Stimulated activated CD4-positive, alpha-beta T cell treated with anti-CD3 and anti-CD28 coated beads, Interleukin-4, amount 100 ng/mL, for 24 hours (primary cell): ENCODE data around the gene RHOJ.
"Not testable (repeated sequence)": the region's sequence is repeated elsewhere in the genome, so short reads cannot be mapped to it uniquely, and the experiment has no call there.

Experiments
- DNase-seq: peaks from one replicate; pipeline ENCODE4 v3.0.0-alpha.2; 2020

The RHOJ gene

GRCh38 chr14:63204407-63205043 lies at the start of gene RHOJ:
TSS of gene RHOJ (plus strand) at chr14:63204443. CDS start at chr14:63204870, 427 bp downstream.
- no peak for DNase-seq

GRCh38 chr14:63155511-63156185 lies 48.6 kb upstream of the RHOJ start:
- DNase-seq: no peak

GRCh38 chr14:63157195-63157594 lies 47.0 kb upstream of the RHOJ start:
- no peak for DNase-seq

DNA sequence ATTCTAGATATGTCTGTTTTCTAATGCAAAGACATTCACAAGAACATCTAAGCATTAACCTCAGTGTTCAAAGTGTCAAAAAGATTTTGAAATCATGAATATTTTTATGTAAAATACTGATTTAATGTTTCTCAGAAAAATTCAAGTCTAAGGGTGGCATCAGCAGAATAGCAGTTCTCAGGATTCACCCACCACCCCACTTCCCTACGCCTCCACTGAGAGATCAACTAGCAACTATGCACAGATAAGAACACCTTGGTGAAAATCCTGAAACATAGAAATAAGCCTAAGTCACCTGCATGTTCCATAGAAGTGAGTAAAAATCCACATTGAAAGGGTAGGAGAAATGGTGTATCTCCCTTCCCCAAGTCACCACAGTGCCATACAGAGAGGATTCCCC lies 40.9 kb upstream of the RHOJ start:
- no peak for DNase-seq

DNA sequence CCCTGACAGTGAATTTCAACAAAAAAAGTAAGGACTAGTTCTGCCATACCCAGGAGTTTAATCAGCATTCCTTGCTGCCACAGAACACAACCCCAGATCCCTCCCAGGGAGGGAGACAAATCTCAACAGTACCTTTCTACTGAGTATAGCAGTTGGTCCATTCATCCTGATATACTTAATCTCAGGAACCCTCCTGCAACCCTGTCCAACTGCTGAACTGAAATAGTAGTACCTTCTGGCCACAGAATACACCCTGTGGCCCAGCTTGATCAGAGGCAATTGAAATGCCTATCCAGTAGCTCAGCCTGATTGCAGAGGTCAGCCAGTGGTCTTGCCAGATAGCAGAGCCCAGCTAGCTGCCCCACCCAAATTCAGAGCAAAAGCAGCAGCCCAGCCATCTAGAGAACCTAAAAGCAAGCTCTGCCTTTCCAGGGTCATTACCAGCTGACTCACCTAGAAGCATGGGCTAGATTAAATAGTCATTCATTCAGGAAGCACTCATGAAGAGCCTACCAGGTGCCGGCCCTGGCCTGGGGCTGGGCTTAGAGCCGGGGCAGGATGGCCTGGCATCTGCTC lies 40.0 kb upstream of the RHOJ start:
- no peak for DNase-seq

DNA sequence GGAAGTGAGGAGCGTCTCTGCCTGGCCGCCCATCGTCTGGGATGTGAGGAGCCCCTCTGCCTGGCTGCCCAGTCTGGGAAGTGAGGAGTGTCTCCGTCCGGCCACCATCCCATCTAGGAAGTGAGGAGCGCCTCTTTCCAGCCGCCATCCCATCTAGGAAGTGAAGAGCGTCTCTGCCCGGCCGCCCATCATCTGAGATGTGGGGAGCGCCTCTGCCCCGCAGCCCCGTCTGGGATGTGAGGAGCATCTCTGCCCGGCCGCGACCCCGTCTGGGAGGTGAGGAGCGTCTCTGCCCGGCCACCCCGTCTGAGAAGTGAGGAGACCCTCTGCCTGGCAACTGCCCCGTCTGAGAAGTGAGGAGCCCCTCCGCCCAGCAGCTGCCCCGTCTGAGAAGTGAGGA lies 39.0 kb upstream of the RHOJ start:
- DNase-seq: not testable (repeated sequence)

DNA sequence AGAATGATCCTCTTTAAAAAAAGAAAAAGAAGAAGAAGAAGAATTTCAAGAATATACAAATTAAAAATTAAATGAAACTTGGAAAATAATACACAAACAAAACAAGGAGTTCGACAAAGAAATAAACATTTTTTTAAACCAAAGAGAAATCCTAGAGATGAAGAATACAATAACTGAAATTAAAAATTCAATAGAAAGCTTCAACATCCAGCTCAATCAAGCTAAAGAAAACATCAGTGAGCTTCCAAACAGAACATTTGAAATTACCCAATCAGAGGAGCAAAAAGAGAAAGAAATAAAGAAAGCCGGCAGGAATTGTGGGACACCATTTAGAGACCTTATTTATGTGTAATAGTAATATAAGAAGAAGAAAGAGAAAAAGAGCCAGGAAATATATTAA lies 37.2 kb upstream of the RHOJ start:
- no peak for DNase-seq

DNA sequence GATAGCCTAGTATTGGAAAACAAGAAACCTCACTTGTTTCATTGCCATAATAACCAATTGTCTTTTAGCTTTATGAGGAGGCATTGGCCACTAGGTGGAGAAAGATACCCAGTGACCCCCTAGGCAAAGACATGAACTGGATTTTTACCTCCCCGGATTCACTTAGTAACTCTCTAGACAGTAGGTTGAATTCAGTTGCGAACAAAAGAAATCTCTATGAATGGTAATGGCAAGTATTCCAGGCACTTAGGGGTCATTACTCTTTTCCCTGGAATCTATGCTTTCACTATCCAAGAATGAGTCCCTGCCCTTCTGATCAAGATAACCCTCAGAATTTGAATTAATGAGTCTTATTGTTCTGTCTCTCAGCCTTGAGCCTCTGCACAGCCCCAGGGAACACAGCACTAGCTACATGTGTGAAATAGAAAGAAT lies 29.5 kb upstream of the RHOJ start:
- DNase-seq: no peak

- DNase-seq: no peak
Observed at GRCh38 chr14:63175531-63175930, 28.7 kb upstream of the RHOJ start.

DNA sequence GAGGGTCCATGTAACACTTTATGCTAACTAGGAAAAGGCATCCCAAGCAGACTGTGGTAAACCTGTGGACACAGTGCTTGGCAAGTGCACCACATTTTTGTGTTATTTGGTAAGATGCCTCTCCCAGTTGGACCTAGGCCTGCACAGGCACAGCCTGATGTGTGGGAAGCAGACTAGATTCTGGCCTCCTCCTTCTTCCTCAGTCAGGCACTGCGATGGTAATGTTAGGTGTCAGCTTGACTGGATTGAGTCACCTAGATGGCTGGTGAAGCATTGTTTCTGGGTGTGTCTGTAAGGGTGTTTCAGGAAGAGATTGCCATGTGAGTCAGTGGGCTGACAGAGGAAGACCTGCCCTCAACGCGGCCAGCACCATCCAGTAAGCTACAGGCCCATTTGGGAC lies 25.3 kb upstream of the RHOJ start:
- no peak for DNase-seq

DNA sequence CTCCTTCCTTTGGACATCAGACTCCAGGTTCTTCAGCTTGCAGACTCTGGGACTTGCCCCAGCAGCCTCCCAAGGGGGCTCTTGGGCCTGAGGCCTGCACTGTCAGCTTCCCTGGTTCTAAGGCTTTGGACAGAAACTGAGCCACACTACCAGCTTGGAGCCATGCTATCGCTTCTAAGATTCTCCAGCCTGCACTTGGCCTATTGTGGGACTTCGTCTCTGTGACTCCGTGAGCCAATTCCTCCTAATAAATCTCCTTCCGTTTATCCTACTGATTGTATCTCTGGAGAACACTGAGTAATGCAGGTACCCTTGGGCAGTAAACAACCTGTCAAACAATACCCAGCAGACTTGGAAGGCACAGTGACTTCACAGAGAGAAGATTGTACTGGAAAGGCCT lies 24.9 kb upstream of the RHOJ start:
- DNase-seq: no peak

DNA sequence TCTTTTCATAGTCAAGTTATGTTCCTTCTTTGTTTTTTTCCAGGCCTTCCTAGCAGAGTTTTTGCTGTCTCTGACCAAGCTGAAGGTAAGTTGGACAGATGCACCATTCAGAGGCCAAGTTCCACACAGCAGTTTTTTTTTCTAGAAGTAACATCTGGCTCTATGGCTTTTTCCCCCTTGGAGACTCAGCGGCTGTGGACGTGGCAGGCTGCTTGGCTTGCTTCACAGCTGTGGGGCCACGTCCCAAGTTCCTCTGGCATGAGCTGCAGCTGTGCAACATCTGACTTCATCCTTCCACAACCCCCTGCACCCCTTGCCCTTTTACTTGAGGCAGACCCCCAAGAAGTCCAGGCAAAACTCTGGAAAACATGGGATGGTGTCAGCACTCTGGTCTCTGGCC lies 24.2 kb upstream of the RHOJ start:
- no peak for DNase-seq

DNA sequence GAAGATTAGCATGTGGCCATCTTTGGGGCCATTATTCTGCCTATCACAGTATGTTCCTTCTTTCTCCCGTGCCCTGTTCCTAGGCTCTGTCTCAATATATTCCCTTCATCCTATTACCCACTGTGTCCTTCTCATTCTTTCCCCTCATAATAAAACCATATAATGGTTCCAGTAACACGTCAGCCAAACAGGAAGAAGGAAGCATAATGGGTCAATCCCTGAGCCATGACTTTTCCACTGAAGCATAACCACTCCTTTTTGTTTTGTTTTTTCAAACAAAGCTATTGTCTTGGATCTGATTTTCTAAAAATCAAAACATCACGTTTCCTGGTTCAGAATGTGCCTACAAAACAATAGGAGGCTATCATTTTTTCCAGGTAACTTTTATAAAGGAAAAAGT lies 21.3 kb upstream of the RHOJ start:
- DNase-seq: no peak

GRCh38 chr14:63186453-63186852 lies 17.8 kb upstream of the RHOJ start:
- DNase-seq: no peak

GRCh38 chr14:63191211-63191610 lies 13.0 kb upstream of the RHOJ start:
- DNase-seq: no peak

DNA sequence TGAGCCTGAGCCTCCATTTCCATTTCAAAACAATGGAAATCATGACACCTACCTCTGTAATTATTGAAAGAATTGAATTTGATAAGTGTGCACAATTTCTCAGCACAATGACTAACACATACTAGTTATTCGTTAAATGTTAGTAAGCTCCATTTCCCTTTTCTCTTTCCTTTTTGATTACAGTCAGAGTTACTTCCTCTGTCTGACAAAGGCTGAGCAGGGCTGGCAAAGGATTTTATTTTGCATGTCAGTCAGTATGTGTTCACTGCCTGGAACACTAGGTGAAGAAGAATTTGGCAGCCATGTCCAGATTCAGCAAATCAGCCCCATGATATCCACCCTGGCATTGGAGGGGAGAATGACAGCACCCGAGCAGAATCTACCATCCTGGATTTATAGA lies 12.2 kb upstream of the RHOJ start:
- DNase-seq: no peak

- DNase-seq: no peak
Observed at GRCh38 chr14:63193236-63193635, 11.0 kb upstream of the RHOJ start.

GRCh38 chr14:63200035-63200740 lies 4.1 kb upstream of the RHOJ start:
- no peak for DNase-seq

DNA sequence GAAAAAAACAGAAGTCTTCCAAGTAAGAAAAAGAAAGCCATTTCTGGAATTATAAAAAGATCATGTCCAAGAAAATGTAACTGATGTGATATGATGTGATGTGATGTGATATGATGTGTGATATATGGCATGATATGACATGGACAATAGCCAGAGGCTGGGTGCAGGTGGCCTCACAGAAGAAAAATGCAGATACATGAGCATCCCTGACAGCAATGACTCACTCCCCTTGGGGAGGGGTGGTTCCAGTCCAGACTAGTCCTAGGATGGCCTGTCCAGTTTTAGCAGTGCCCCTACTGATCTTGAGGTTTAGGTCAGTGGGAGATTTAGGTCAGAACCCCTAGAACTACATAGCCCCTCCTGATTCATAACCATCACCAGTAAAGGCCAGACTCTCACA lies 3.5 kb upstream of the RHOJ start:
- DNase-seq: no peak

DNA sequence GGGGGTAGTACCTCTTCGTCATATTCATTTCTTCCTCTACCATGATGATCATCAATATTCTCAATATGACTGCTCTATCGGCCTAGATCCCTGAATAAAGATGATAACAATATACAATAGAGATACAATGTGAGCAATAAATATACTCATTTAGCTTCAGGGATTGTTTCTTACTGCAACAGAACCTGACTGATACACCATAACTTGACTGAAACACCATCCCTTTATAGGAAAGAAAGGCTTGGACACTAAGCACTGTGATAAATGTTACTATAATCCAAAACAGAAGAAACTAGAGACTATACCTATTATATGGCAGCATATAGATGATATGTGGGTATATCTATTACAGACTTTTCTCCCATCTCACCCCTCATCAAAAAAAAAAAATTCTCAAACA lies 1.2 kb upstream of the RHOJ start:
- no peak for DNase-seq

DNA sequence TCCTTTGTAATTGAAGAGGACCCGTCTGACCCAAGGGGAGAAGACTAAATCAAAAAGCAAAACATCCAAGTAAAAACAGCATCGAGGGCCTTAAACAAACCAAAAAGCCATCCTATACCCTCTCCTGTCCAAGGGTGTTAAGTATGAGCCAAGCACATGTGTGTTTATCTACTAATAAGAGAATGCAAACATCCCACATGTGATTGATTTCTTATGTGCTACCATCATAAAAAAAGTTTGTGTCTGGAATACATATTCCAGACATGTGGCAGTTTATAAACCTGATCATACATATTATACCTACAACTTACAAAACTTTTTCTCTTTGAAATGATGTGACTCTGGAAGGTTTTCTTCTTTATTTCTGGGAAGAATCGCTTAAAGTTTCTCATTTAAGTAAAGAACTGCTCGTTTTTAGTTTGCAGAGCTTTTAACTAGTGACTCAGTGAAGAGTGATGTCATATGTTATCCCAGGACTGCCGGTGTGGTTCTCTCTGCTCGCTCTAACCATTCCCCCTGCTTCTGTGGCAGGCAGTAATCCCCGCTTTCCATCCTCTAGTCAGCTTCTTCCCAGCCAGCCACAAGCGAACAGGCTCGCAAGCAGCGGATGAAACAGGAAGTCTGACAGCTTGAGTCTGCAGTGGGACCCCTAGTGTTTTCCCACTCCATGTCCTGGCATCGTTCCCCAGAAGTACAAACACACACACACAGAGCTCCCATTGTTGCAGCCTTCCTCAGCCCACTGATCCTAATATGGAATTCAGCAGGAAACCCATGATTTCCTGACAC lies 431 bp upstream of the RHOJ start:
- DNase-seq: no peak

DNA sequence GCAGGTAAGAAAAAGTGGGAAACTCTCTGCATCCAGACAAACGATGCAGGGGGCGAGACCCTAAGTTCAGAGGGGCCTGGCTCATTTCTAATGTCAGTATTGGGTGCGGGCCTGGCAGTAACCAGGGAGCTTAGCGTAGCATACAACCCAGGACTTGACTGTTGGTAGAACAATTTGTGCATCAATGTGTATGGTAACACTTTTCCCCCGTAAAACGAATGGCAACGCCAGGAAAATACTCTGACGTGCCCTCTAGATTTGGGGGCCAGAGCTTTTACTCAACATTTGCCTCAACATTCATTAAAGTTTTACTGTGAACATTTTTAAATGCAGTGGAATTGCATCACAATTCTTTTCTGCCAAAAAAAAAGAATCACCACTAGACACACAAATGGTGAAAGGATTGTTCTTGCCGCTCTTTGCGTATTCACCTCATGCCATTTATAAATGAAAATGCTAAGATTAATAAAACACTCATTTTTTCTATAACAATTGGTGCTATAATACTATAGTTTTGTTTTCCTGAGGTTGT lies 867 bp downstream of the RHOJ start:
- DNase-seq: no peak

GRCh38 chr14:63205866-63206265 lies 1.6 kb downstream of the RHOJ start:
- DNase-seq: no peak
